Measurements from ENCODE around the gene LRCOL1. TPM values are rescaled to one million over a fixed set of nuclear protein-coding genes. Genes with fewer than 3 reads are reported as not detected.
A peak's percentile ranks its signal among the peaks of the same experiment; 100 is the strongest.

Gene LRCOL1
- total and polyA plus RNA-seq, 2 of the 13 experiments (the other 11 are each of a cell fraction or from before 2014, with no cell fraction given) = not detected

- TF ChIP-seq ZHX2 (IDR thresholded peaks at IDR 0.05; ENCODE audit: low read depth) (no peak), ZHX2 (CRISPR knock-in tag; IDR thresholded peaks at IDR 0.05; ENCODE audit: borderline replicate concordance) (no peak), ZNF543 (CRISPR knock-in tag; IDR thresholded peaks at IDR 0.05) (no peak), ZNF280B (CRISPR knock-in tag; IDR thresholded peaks at IDR 0.05; ENCODE audit: borderline replicate concordance) (0 out of 2 replicates have a peak, but pooled peaks have one; percentile 15), SRY (CRISPR knock-in tag; IDR thresholded peaks at IDR 0.05) (no peak), ZNF24 (IDR thresholded peaks at IDR 0.05) (no peak), PTBP1 (IDR thresholded peaks at IDR 0.05; ENCODE audit: low read depth, low read length, poor library complexity, severe bottlenecking) (no peak), MIER3 (CRISPR knock-in tag; IDR thresholded peaks at IDR 0.05; ENCODE audit: borderline replicate concordance) (no peak), ZNF275 (CRISPR knock-in tag; IDR thresholded peaks at IDR 0.05; ENCODE audit: borderline replicate concordance) (no peak), ZBTB37 (CRISPR knock-in tag; IDR thresholded peaks at IDR 0.05) (no peak), GABPA (IDR thresholded peaks at IDR 0.05; ENCODE audit: low read depth, low read length) (no peak), GABPA (CRISPR knock-in tag; IDR thresholded peaks at IDR 0.05; ENCODE audit: low read depth) (0 out of 2 replicates have a peak, but pooled peaks have one; percentile 20), ZNF576 (CRISPR knock-in tag; IDR thresholded peaks at IDR 0.05) (no peak), ZBTB7B (CRISPR knock-in tag; IDR thresholded peaks at IDR 0.05) (peak; percentile 41; the same call in 1 of the 2 replicates), ZNF253 (CRISPR knock-in tag; IDR thresholded peaks at IDR 0.05; ENCODE audit: borderline replicate concordance) (no peak), ZNF780A (CRISPR knock-in tag; IDR thresholded peaks at IDR 0.05) (no peak), ZNF569 (CRISPR knock-in tag; IDR thresholded peaks at IDR 0.05; ENCODE audit: borderline replicate concordance) (no peak), ZNF782 (CRISPR knock-in tag; IDR thresholded peaks at IDR 0.05; ENCODE audit: borderline replicate concordance) (no peak), SALL1 (CRISPR knock-in tag; IDR thresholded peaks at IDR 0.05) (no peak)
Observed at GRCh38 chr12:132560614-132561426, 49.6 kb downstream of the LRCOL1 start (continued).

Data from HepG2 (cell line).